Fibroblast of pulmonary artery (primary cell): ENCODE results near the gene TEX22.

Source experiments
- DNase-seq: peaks from one replicate; pipeline ENCODE4 v3.0.0-alpha.2; 2010; ENCODE audit warnings: low read depth
- H3K4me3 ChIP-seq: replicated peaks from 2 replicates; pipeline ENCODE4 v1.5.1; 2011; ENCODE audit warnings: low read depth, mild to moderate bottlenecking, control low read depth, low read length, moderate library complexity
- CTCF ChIP-seq: IDR thresholded peaks from 2 replicates; pipeline ENCODE4 v1.5.1; 2011; ENCODE audit warnings: mild to moderate bottlenecking, control low read depth, low read length, inconsistent platforms; ENCODE audit errors: missing control alignments

The TEX22 gene

GRCh38 chr14:105453847-105454246 lies 55.5 kb downstream of the TEX22 start:
- no peak for DNase-seq

GRCh38 chr14:105455086-105455640 lies 56.8 kb downstream of the TEX22 start:
- H3K4me3 ChIP-seq: no peak overlapping the region
- no peak for DNase-seq
- TF ChIP-seq CTCF: no peak

More at GRCh38 chr14:105453847-105454246, 55.5 kb downstream of the TEX22 start:
- no peak for TF ChIP-seq CTCF
- no peak overlapping the region for H3K4me3 ChIP-seq

GRCh38 chr14:105455766-105456660 lies 57.7 kb downstream of the TEX22 start:
- H3K4me3 ChIP-seq: no peak overlapping the region
- TF ChIP-seq CTCF: no peak
- no peak for DNase-seq

- no peak overlapping the region for H3K4me3 ChIP-seq
- DNase-seq: no peak
- no peak for TF ChIP-seq CTCF
Measured at GRCh38 chr14:105456736-105457617, 58.6 kb downstream of the TEX22 start.

- DNase-seq: no peak
- TF ChIP-seq CTCF: no peak
- no peak overlapping the region for H3K4me3 ChIP-seq
Measured at GRCh38 chr14:105458010-105458409, 59.7 kb downstream of the TEX22 start.

GRCh38 chr14:105458571-105458970 lies 60.2 kb downstream of the TEX22 start:
- TF ChIP-seq CTCF: no peak
- no peak overlapping the region for H3K4me3 ChIP-seq
- DNase-seq: no peak
